Measurements from ENCODE around the gene ENTPD2. TPM values are rescaled to one million over a fixed set of nuclear protein-coding genes. Genes with fewer than 3 reads are reported as not detected.

The ENTPD2 gene
- total and polyA plus RNA-seq, 9 of the 15 experiments (the other 6 are each of a cell fraction or from before 2014, with no cell fraction given): 0.04 to 0.60 (median 0.14) TPM; not detected in 4

- no peak for TF ChIP-seq CEBPZ (IDR thresholded peaks at IDR 0.05; ENCODE audit: borderline replicate concordance, low read depth, low read length)
- no peak for TF ChIP-seq MYBL2 (IDR thresholded peaks at IDR 0.05; ENCODE audit: low read depth)
- no peak for TF ChIP-seq MYBL2 (CRISPR knock-in tag; IDR thresholded peaks at IDR 0.05; ENCODE audit: borderline replicate concordance)
- TF ChIP-seq ZNF174 (CRISPR knock-in tag; IDR thresholded peaks at IDR 0.05): no peak
- no peak for TF ChIP-seq ZNF134 (CRISPR knock-in tag; conservative IDR thresholded peaks at IDR 0.05)
- TF ChIP-seq SP1 (CRISPR knock-in tag; IDR thresholded peaks at IDR 0.05): no peak
- no peak; a peak in 1 of 4 replicates for TF ChIP-seq MAZ (CRISPR knock-in tag; conservative IDR thresholded peaks at IDR 0.05 in 1 of 2, IDR thresholded peaks at IDR 0.05 in 1 of 2)
- no peak for TF ChIP-seq ZNF436 (CRISPR knock-in tag; IDR thresholded peaks at IDR 0.05)
- TF ChIP-seq ETV6 (IDR thresholded peaks at IDR 0.05; ENCODE audit: borderline replicate concordance in 1 of 2, low read depth in 2 of 2, low read length in 1 of 2): no peak
- no peak for TF ChIP-seq ETV6 (CRISPR knock-in tag; IDR thresholded peaks at IDR 0.05; ENCODE audit: borderline replicate concordance)
- TF ChIP-seq HMBOX1 (IDR thresholded peaks at IDR 0.05): no peak
- TF ChIP-seq USF1 (CRISPR knock-in tag; IDR thresholded peaks at IDR 0.05): no peak
- TF ChIP-seq ZNF133 (CRISPR knock-in tag; IDR thresholded peaks at IDR 0.05): no peak
- no peak for TF ChIP-seq MTF1 (CRISPR knock-in tag; IDR thresholded peaks at IDR 0.05; ENCODE audit: borderline replicate concordance)
- no peak for TF ChIP-seq ADNP (tag; IDR thresholded peaks at IDR 0.05)
- no peak for TF ChIP-seq ZNF511 (CRISPR knock-in tag; IDR thresholded peaks at IDR 0.05)
- TF ChIP-seq HIVEP1 (CRISPR knock-in tag; IDR thresholded peaks at IDR 0.05): no peak
- no peak for TF ChIP-seq ZBTB9 (CRISPR knock-in tag; IDR thresholded peaks at IDR 0.05)
- TF ChIP-seq ELK3 (CRISPR knock-in tag; IDR thresholded peaks at IDR 0.05): no peak
- no peak for TF ChIP-seq TAF15 (IDR thresholded peaks at IDR 0.05; ENCODE audit: low read depth, low read length)
- no peak for TF ChIP-seq ATF1 (CRISPR knock-in tag; IDR thresholded peaks at IDR 0.05)
- TF ChIP-seq ATF1 (tag; IDR thresholded peaks at IDR 0.05): 0 out of 2 replicates have a peak, but pooled peaks have one; percentile 61
Measured at GRCh38 chr9:137075275-137075775, 21.5 kb upstream of the ENTPD2 start (continued).

All from K562 (cell line).